Measurements from ENCODE around the gene KARS1.
A peak's percentile ranks its signal among the peaks of the same experiment; 100 is the strongest.
"Not testable (repeated sequence)": the region's sequence is repeated elsewhere in the genome, so short reads cannot be mapped to it uniquely, and the experiment has no call there.

The KARS1 gene

GRCh38 chr16:75624921-75625334 is 22.5 kb downstream of the KARS1 start:
- DNase-seq (ENCODE audit: low read depth in 2 of 2): no peak

- peak; percentile 93 to 95 for DNase-seq (ENCODE audit: low read depth in 2 of 2)
These were observed 24.5 kb downstream of the KARS1 start, which contains the start of gene ADAT1 for GRCh38 chr16:75622761-75623605. ADAT1 (minus strand) TSS chr16:75623281; CDS start chr16:75620799, 2,482 bp downstream.

- DNase-seq (ENCODE audit: low read depth in 2 of 2): no peak
These were observed 26.3 kb downstream of the KARS1 start for GRCh38 chr16:75621170-75621477.

- DNase-seq (ENCODE audit: low read depth in 2 of 2): peak; percentile 18 to 29
These were observed 26.9 kb downstream of the KARS1 start for GRCh38 chr16:75620326-75621169.

- DNase-seq (ENCODE audit: low read depth in 2 of 2): no peak
These were observed 28.7 kb downstream of the KARS1 start for GRCh38 chr16:75618780-75619179.

GRCh38 chr16:75617121-75617520 is 30.3 kb downstream of the KARS1 start:
- DNase-seq (ENCODE audit: low read depth in 2 of 2): no peak

DNA sequence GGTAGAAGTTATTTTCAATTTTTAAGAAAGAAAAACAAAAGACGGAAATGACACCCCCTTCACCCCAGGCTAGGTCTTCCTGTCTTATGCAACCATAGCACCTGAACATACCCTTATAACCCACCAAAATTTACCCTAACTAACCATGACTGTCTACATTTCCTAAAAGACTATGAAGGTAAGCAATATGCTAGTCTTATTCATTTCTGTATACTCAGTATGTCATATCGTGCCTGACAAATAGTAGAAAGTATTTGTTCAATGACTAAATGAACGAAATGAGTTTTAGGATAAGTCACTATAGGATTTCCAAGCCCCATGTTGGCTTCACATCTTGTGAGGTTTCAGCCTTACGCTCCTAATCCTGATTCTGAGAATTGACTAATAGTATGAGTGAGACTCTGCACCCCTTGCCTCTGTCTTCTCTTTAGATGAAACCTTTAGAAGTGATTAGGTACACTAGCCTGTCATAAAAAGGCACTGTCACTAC is 30.9 kb downstream of the KARS1 start:
- DNase-seq (ENCODE audit: low read depth in 2 of 2): no peak

- DNase-seq (ENCODE audit: low read depth in 2 of 2): no peak
These were observed 31.8 kb downstream of the KARS1 start for GRCh38 chr16:75615619-75616018.

DNA sequence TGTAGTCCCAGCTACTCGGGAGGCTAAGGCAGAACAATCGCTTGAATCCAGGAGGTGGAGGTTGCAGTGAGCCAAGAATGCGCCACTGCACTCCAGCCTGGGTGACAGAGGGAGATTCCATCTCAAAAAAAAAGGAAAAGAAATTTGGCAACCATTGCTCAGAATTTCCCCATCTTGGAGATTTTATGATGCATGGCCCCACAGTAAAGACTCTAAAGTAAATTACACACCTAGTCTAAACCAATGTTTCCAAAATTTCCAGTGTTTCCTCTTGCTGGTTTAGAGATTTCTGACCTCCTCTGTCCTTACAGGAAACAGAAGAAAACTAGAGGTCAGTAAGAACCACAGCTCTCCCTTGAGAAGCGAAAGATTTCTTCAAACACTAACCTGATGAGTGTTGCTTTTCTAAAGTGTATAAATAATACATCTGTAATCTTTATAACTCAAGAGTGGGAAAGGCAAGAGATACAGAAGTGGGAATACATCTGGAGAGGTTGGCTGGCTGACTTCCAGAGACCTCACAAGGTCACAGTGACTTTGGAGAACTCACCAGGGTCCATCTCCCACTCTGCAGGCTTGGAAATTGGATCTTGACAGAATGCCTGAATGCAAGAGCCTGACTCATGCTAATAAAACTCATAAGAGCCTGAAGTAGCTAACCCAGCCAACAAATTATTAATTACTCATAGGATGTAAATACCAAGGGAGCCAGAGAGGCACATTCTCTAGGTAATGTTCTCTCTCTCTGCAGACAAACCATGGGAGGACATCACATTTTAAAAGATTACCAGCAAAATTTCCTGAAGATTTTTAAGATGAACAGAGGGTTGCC is 33.2 kb downstream of the KARS1 start:
- no peak for DNase-seq (ENCODE audit: low read depth in 2 of 2)

GRCh38 chr16:75606507-75606906 is 41.0 kb downstream of the KARS1 start:
- no peak for DNase-seq (ENCODE audit: low read depth in 2 of 2)

- DNase-seq (ENCODE audit: low read depth in 2 of 2): no peak
These were observed 44.2 kb downstream of the KARS1 start for GRCh38 chr16:75603241-75603640.

- no peak for DNase-seq (ENCODE audit: low read depth in 2 of 2)
These were observed 47.8 kb downstream of the KARS1 start for GRCh38 chr16:75599452-75600277.

GRCh38 chr16:75593825-75594820 is 53.3 kb downstream of the KARS1 start:
- DNase-seq (ENCODE audit: low read depth in 2 of 2): no peak

DNA sequence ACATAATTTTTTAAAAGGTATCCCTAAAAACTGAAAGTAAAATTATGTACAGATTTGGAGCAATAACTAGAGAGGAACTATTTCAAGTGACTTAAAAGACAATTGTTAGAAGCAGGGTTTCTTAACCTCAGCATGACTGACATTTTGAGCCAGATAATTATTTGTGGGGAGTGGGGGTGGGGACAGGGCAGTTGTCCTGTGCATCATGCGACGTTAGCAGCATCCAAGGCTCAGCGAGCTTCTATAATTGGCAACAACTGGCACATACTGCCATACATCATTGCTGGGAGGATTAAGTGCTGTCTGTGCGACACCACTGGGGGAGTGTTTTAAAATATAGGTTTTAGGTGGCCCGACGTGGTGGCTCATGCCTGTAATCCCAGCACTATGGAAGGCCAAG is 54.2 kb downstream of the KARS1 start:
- DNase-seq (ENCODE audit: low read depth in 2 of 2): no peak

- DNase-seq (ENCODE audit: low read depth in 2 of 2): not testable (repeated sequence)
These were observed 55.5 kb downstream of the KARS1 start for GRCh38 chr16:75591927-75592326.

DNA sequence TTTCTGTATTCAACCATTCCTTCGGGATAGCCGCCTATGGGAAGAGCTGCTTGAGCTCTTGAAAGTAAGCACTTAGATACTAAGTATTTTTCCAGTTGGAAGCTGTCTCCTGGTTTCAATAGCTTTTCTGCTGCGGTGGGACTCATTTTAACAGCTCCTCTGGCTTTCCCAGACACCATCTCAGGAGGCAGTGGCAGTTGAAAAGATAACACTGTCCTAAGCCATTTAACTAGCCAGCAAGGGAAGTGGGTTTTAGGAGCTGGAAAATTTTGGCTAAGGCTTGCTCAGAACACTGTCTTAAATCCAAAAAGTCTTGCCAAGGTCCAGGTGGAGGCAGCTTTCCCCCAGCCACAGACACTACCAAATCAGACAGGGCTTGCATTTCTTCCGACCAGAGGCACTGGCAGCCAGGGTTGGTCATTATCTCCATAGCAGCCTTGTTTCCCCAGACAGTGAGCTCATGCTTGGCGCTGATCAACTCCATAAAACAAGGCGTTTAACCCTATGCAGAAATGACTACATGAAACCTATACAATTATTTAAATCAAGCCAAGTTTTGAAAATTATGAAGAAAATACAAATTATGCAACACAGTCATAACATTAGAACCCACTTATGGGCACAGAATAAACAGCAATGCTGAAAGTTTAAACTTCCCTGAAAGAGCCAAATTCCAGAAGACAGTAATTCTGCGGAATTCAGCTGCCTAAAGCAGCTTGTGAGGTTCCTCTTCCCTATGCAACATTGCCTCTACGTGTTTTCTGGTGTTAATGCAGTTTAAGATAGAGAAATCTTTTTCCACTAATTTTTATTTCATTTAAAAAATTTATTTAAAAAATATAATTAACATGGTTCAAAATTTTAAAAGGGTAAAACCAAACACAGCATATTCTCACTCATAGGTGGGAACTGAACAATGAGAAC is 56.3 kb downstream of the KARS1 start:
- no peak for DNase-seq (ENCODE audit: low read depth in 2 of 2)

DNA sequence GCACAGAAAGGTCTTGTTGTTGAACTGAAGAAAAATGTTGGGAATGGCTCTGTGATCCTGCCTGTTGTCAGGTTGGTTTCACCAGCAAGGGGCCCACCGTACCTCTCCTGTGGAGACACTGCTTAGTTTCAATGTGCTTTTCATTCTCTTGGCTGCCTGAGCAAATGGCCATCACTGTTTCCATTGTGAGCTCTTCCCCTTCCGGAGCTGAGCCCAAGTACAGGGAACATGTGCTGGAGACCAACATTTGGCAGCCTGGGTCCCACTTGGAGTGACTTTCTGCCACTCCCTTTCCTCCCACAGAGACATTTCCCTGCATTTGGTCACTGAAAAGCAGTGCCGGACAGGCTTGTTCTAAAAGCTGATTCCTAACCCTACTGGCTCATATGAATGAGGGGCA is 58.2 kb downstream of the KARS1 start:
- no peak for DNase-seq (ENCODE audit: low read depth in 2 of 2)

DNA sequence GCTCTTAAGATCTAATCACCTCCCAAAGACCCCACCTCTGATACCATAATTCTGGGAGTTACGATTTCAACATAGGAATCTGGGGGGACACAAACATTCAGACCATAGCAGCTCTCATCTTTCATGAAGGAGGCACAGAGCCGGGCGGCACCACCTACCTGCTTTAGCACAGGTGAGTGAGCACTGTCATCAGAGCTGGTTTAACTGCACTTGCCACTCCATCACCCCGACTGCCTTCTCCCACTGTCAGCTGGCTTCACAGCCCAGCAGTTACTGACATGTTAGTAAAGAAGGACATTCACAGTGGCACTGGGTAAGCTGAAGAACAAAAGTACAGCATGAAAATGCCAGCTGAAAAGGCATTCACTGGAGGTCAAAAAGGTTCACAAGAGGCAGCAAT is 58.7 kb downstream of the KARS1 start:
- no peak for DNase-seq (ENCODE audit: low read depth in 2 of 2)

DNA sequence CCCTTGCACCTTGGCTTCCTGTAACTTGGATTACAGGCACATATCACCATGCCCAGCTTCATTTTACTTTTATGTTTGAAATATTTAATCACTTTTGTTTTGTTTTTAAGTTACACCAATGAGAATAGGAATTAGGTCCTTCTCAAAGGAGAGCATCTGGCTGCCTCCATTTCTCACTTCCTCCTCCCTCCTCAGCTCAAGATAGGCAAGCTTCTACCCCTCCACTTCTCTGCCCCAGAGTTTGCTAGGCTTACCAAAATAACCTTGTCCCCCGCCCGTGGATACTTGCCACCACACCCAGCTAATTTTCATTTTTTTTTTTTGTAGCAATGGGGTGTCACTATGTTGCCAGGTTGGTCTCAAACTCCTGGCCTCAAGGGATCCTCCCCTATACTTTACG is 63.4 kb downstream of the KARS1 start:
- DNase-seq (ENCODE audit: low read depth in 2 of 2): no peak
